ENCODE data around the gene KIF5A. TPM values are rescaled to one million over a fixed set of nuclear protein-coding genes. Genes with fewer than 3 reads are reported as not detected.

The KIF5A gene
- total and polyA plus RNA-seq, 2 of the 4 experiments (the other 2 are of a cell fraction), result 0.15 to 0.18 TPM

DNA sequence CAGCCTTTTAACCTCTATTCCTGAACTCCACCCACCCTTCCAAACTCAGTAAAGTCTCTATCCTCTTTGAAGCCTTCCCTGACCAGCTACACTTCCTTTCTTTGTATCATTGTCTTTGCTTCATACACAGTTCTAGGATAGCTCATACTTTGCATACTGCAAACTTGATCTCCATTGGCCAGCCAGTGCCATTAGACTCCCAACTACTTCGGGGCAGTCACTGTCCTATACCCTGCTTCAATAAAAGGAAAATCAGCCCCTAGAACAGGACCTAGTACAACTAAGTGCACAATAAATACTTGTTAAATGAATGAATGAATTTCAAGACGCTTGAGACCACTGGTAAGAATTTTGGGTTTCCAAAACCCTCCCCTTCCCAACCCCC, 40.6 kb downstream of the KIF5A start:
- Histone ChIP-seq H3K56ac (ENCODE audit: extremely low read depth, insufficient read depth, low read length) (0 out of 2 replicates have a peak overlapping the region, but pooled peaks have one; percentile 43), H3K4me2 (ENCODE audit: low read depth, low read length) (peak overlapping the region; percentile 86), H2BK15ac (ENCODE audit: low read depth, low read length) (0 out of 3 replicates have a peak overlapping the region, but pooled peaks have one; percentile 2), H3K4me1 (ENCODE audit: control insufficient read depth, insufficient read depth, low read length) (peaks cover 5% of the 10 kb centered on the region; the same call in 1 of the 2 replicates), H3K9me3 (ENCODE audit: control insufficient read depth, insufficient read depth, low read length) (no peaks in the 10 kb centered on the region), H3K27me3 (ENCODE audit: control insufficient read depth, insufficient read depth, low read length) (peaks cover 18% of the 10 kb centered on the region), H2AK5ac (ENCODE audit: low read depth, low read length) (no peak overlapping the region), H3K4ac (ENCODE audit: low read depth, low read length) (no peak overlapping the region), H4K5ac (ENCODE audit: low read depth, low read length) (peak overlapping the region; percentile 35; the same call in 1 of the 2 replicates), H3K14ac (replicated peaks; ENCODE audit: low read depth, low read length) (peak overlapping the region; percentile 25; the same call in 1 of the 2 replicates), H2BK20ac (ENCODE audit: low read depth, low read length) (no peak overlapping the region), H3K36me3 (ENCODE audit: control insufficient read depth, insufficient read depth, low read length) (peaks cover 2% of the 10 kb centered on the region; the same call in 1 of the 2 replicates), H2AFZ (replicated peaks; ENCODE audit: low read length, poor library complexity) (peak overlapping the region; percentile 99), H3K79me1 (ENCODE audit: low read depth in 1 of 2, low read length in 2 of 2) (peaks cover 15 to 25% of the 10 kb centered on the region in 2 experiments; a peak in 3 of 4 replicates), H3K9ac (ENCODE audit: low read depth, low read length) (0 out of 2 replicates have a peak overlapping the region, but pooled peaks have one; percentile 11), H3K23ac (ENCODE audit: low read depth, low read length) (peak overlapping the region; percentile 7; the same call in 1 of the 2 replicates), H3K18ac (ENCODE audit: low read depth, low read length) (no peak overlapping the region), H4K91ac (ENCODE audit: insufficient read depth, low read depth, low read length) (no peak overlapping the region), H4K20me1 (ENCODE audit: insufficient read depth, low read length) (no peaks in the 10 kb centered on the region), H3K27ac (ENCODE audit: insufficient read depth, low read length) (no peak overlapping the region), H2BK120ac (ENCODE audit: low read depth, low read length) (no peak overlapping the region), H3K9me1 (ENCODE audit: insufficient read depth, low read length) (peaks cover 11% of the 10 kb centered on the region), H2BK5ac (ENCODE audit: low read depth, low read length, poor library complexity, severe bottlenecking) (no peak overlapping the region), H4K8ac (ENCODE audit: low read depth in 2 of 2, low read length in 2 of 2) (peak overlapping the region; percentile 66 to 91), H3K4me3 (ENCODE audit: insufficient read depth, low read depth, low read length) (peak overlapping the region; percentile 88), H2AK9ac (replicated peaks; ENCODE audit: low read depth, low read length, poor library complexity) (peak overlapping the region; percentile 22)
- dilution Hi-C loops (cut with HindIII; ENCODE audit: low sequenced_read_pairs, unreplicated experiment), result no loop called here
- ATAC-seq (ENCODE audit: low read depth) (no peak), DNase-seq (no peak)
- no CpG with 5 or more reads among the region's 2 CpGs for WGBS, 2 experiments (ENCODE audit: extremely low coverage in 2 of 2, insufficient read length in 1 of 2)
- intact Hi-C loops (cut with micrococcal nuclease), result no loop called here
- no TSS peak for BruUV-seq (replicated peaks)
- in situ Hi-C loops (cut with MboI; ENCODE audit: low sequenced_read_pairs), result no loop called here
- POLR2A ChIA-PET (ENCODE audit: unreplicated experiment), result no interaction called here
- CTCF ChIA-PET, result no interaction called here
- TF ChIP-seq BHLHE40 (IDR thresholded peaks at IDR 0.05; ENCODE audit: low read depth, low read length), result no peak
- no peak for TF ChIP-seq SMC3 (IDR thresholded peaks at IDR 0.05; ENCODE audit: low read depth, low read length)
- TF ChIP-seq MXI1 (IDR thresholded peaks at IDR 0.05; ENCODE audit: borderline replicate concordance, low read depth, low read length), result no peak
- TF ChIP-seq, protein P1, sequence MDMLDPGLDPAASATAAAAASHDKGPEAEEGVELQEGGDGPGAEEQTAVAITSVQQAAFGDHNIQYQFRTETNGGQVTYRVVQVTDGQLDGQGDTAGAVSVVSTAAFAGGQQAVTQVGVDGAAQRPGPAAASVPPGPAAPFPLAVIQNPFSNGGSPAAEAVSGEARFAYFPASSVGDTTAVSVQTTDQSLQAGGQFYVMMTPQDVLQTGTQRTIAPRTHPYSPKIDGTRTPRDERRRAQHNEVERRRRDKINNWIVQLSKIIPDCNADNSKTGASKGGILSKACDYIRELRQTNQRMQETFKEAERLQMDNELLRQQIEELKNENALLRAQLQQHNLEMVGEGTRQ (IDR thresholded peaks at IDR 0.05; ENCODE audit: low read depth, low read length), result no peak
- TF ChIP-seq, protein P2, sequence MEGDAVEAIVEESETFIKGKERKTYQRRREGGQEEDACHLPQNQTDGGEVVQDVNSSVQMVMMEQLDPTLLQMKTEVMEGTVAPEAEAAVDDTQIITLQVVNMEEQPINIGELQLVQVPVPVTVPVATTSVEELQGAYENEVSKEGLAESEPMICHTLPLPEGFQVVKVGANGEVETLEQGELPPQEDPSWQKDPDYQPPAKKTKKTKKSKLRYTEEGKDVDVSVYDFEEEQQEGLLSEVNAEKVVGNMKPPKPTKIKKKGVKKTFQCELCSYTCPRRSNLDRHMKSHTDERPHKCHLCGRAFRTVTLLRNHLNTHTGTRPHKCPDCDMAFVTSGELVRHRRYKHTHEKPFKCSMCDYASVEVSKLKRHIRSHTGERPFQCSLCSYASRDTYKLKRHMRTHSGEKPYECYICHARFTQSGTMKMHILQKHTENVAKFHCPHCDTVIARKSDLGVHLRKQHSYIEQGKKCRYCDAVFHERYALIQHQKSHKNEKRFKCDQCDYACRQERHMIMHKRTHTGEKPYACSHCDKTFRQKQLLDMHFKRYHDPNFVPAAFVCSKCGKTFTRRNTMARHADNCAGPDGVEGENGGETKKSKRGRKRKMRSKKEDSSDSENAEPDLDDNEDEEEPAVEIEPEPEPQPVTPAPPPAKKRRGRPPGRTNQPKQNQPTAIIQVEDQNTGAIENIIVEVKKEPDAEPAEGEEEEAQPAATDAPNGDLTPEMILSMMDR (conservative IDR thresholded peaks at IDR 0.05; ENCODE audit: low read depth, low read length), result no peak
- TF ChIP-seq CHD1 (IDR thresholded peaks at IDR 0.05; ENCODE audit: low read depth, low read length), result no peak
- TF ChIP-seq POLR2A (IDR thresholded peaks at IDR 0.05; ENCODE audit: low read depth, low read length), result no peak
- no peak for TF ChIP-seq RAD21 (IDR thresholded peaks at IDR 0.05; ENCODE audit: low read length)
- TF ChIP-seq, protein P3, sequence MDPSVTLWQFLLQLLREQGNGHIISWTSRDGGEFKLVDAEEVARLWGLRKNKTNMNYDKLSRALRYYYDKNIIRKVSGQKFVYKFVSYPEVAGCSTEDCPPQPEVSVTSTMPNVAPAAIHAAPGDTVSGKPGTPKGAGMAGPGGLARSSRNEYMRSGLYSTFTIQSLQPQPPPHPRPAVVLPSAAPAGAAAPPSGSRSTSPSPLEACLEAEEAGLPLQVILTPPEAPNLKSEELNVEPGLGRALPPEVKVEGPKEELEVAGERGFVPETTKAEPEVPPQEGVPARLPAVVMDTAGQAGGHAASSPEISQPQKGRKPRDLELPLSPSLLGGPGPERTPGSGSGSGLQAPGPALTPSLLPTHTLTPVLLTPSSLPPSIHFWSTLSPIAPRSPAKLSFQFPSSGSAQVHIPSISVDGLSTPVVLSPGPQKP (IDR thresholded peaks at IDR 0.05; ENCODE audit: borderline replicate concordance, low read depth, low read length), result no peak
